GM12878 (cell line): Measurements from ENCODE around the gene CD96. TPM values are rescaled to one million over a fixed set of nuclear protein-coding genes. Genes with fewer than 3 reads are reported as not detected.

ENCODE experiments used
- CBFB ChIP-seq: IDR thresholded peaks from 2 replicates; pipeline ENCODE4 v1.6.1; 2016; ENCODE audit warnings: antibody characterized with exemption, low read depth
- CTCF ChIP-seq, 3 experiments: IDR thresholded peaks in 2 of 3; conservative IDR thresholded peaks in 1 of 3; 2 replicates each; pipeline ENCODE4 v1.5.1; 2011; ENCODE audit warnings: low read depth in 3 of 3, low read length in 3 of 3, mild to moderate bottlenecking in 3 of 3, control low read depth in 2 of 3, moderate library complexity in 2 of 3, inconsistent platforms in 1 of 3, mixed read lengths in 1 of 3; ENCODE audit not compliant: control insufficient read depth in 2 of 3, insufficient read depth in 1 of 3; ENCODE audit errors: extremely low read depth in 1 of 3
- MTA3 ChIP-seq: IDR thresholded peaks from 2 replicates; pipeline ENCODE4 v1.6.1; 2012; ENCODE audit warnings: low read length, inconsistent platforms, borderline replicate concordance
- NFIC ChIP-seq: IDR thresholded peaks from 2 replicates; pipeline ENCODE4 v1.6.1; 2012; ENCODE audit warnings: low read depth, mild to moderate bottlenecking, inconsistent platforms, low read length, moderate library complexity
- POLR2A ChIP-seq: IDR thresholded peaks from 2 replicates; pipeline ENCODE4 v1.6.1; 2011; ENCODE audit warnings: low read depth, mild to moderate bottlenecking, low read length
- SMAD5 ChIP-seq: IDR thresholded peaks from 2 replicates; pipeline ENCODE4 v1.6.1; 2016; ENCODE audit warnings: antibody characterized with exemption, low read depth
- TCF7 ChIP-seq: IDR thresholded peaks from 2 replicates; pipeline ENCODE4 v1.6.1; 2014; ENCODE audit warnings: antibody characterized with exemption, borderline replicate concordance
- YY1 ChIP-seq: IDR thresholded peaks from 2 replicates; pipeline ENCODE4 v1.6.1; 2011; ENCODE audit warnings: low read depth, mild to moderate bottlenecking, low read length
- ZSCAN29 ChIP-seq: fragments of 450-650 bp; IDR thresholded peaks from 2 replicates; pipeline ENCODE4 v1.6.1; 2017; ENCODE audit warnings: mild to moderate bottlenecking, moderate library complexity
- polyA plus RNA-seq, 11 experiments: library from polyadenylated mRNA; depleted of rRNA in 4 of 11; unstranded in 6 of 11; stranded (reverse) in 5 of 11; fragments of >200 nt; fragmentation: Nextera tagmentation in 4 of 11; fragmentation: Illumina TruSeq in 1 of 11; extraction: Ambion mirVana in 4 of 11; extraction: Trizol in 1 of 11; gene quantifications; 1 replicate in 1 of 11; 2 replicates in 10 of 11; pipeline versions ENCODE4 v1.2.1 to v1.2.3, GENCODE V29; 2011 to 2016; ENCODE audit warnings: inconsistent platforms in 2 of 11, missing spikeins in 2 of 11, low read depth in 1 of 11
- total RNA-seq, 4 experiments: library from RNA; depleted of rRNA in 3 of 4; stranded (reverse); fragments of >200 nt in 3 of 4; fragmentation: Illumina TruSeq in 1 of 4; extraction: Trizol in 1 of 4; gene quantifications; 2 replicates each; pipeline versions ENCODE4 v1.2.1 to v1.2.3, GENCODE V29; 2013 to 2021
- TF ChIP-seq, protein P1 (sequence below): fragments of 450-650 bp; IDR thresholded peaks from 2 replicates; pipeline ENCODE4 v1.6.1; 2017; ENCODE audit warnings: mild to moderate bottlenecking
- TF ChIP-seq, protein P2 (sequence below): fragments of 450-650 bp; IDR thresholded peaks from 2 replicates; pipeline ENCODE4 v1.6.1; 2016; ENCODE audit warnings: mild to moderate bottlenecking, moderate library complexity, borderline replicate concordance
- TF ChIP-seq, protein P3 (sequence below): IDR thresholded peaks from 2 replicates; pipeline ENCODE4 v1.6.1; 2012; ENCODE audit warnings: mild to moderate bottlenecking, low read depth, low read length
- TF ChIP-seq, protein P4 (sequence below): fragments of 450-650 bp; IDR thresholded peaks from 2 replicates; pipeline ENCODE4 v1.6.1; 2016; ENCODE audit warnings: mild to moderate bottlenecking

Gene CD96
- total and polyA plus RNA-seq, 10 of the 15 experiments (the other 5 are each of a cell fraction or from before 2014, with no cell fraction given), result 0.13 to 10.1 (median 0.47) TPM

DNA sequence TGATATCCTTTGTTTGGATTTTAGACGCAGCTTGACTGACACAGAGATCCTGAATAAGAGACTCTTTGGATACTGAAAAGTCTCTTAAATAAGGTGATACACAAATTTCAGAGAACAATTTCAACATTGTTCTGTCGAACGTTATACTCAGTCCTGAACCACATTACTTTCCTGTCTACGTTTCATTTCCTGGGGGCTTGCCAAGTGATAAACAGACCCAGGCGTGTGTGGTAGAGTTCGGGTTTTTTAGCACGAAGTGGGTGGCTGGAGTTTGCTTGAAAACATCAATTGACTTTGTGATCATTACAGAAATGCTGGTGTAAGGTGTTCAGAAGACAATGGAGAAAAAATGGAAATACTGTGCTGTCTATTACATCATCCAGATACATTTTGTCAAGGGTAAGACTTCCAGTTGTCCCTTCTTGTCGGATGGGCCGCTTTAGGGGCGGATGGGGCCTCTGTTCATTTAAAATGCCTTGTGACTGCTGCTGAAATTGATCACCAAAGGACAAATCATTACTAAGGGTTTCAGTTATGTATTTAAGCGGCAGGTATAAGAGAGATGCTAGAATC, at the start of gene CD96 (continued):
- TF ChIP-seq, protein P1, sequence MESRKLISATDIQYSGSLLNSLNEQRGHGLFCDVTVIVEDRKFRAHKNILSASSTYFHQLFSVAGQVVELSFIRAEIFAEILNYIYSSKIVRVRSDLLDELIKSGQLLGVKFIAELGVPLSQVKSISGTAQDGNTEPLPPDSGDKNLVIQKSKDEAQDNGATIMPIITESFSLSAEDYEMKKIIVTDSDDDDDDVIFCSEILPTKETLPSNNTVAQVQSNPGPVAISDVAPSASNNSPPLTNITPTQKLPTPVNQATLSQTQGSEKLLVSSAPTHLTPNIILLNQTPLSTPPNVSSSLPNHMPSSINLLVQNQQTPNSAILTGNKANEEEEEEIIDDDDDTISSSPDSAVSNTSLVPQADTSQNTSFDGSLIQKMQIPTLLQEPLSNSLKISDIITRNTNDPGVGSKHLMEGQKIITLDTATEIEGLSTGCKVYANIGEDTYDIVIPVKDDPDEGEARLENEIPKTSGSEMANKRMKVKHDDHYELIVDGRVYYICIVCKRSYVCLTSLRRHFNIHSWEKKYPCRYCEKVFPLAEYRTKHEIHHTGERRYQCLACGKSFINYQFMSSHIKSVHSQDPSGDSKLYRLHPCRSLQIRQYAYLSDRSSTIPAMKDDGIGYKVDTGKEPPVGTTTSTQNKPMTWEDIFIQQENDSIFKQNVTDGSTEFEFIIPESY, result no peak
- TF ChIP-seq YY1 (no peak), TCF7 (no peak), CBFB (no peak), CTCF (IDR thresholded peaks at IDR 0.05 in 2 of 3, conservative IDR thresholded peaks at IDR 0.05 in 1 of 3; ENCODE audit: control insufficient read depth in 2 of 3, extremely low read depth in 1 of 3, insufficient read depth in 1 of 3, low read depth in 3 of 3, low read length in 3 of 3) (no peak), MTA3 (no peak), ZSCAN29 (no peak), POLR2A (no peak), NFIC (peak; percentile 14; the same call in 1 of the 2 replicates), SMAD5 (no peak)
- TF ChIP-seq, protein P2, sequence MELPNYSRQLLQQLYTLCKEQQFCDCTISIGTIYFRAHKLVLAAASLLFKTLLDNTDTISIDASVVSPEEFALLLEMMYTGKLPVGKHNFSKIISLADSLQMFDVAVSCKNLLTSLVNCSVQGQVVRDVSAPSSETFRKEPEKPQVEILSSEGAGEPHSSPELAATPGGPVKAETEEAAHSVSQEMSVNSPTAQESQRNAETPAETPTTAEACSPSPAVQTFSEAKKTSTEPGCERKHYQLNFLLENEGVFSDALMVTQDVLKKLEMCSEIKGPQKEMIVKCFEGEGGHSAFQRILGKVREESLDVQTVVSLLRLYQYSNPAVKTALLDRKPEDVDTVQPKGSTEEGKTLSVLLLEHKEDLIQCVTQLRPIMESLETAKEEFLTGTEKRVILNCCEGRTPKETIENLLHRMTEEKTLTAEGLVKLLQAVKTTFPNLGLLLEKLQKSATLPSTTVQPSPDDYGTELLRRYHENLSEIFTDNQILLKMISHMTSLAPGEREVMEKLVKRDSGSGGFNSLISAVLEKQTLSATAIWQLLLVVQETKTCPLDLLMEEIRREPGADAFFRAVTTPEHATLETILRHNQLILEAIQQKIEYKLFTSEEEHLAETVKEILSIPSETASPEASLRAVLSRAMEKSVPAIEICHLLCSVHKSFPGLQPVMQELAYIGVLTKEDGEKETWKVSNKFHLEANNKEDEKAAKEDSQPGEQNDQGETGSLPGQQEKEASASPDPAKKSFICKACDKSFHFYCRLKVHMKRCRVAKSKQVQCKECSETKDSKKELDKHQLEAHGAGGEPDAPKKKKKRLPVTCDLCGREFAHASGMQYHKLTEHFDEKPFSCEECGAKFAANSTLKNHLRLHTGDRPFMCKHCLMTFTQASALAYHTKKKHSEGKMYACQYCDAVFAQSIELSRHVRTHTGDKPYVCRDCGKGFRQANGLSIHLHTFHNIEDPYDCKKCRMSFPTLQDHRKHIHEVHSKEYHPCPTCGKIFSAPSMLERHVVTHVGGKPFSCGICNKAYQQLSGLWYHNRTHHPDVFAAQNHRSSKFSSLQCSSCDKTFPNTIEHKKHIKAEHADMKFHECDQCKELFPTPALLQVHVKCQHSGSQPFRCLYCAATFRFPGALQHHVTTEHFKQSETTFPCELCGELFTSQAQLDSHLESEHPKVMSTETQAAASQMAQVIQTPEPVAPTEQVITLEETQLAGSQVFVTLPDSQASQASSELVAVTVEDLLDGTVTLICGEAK, result no peak
- TF ChIP-seq, protein P3, sequence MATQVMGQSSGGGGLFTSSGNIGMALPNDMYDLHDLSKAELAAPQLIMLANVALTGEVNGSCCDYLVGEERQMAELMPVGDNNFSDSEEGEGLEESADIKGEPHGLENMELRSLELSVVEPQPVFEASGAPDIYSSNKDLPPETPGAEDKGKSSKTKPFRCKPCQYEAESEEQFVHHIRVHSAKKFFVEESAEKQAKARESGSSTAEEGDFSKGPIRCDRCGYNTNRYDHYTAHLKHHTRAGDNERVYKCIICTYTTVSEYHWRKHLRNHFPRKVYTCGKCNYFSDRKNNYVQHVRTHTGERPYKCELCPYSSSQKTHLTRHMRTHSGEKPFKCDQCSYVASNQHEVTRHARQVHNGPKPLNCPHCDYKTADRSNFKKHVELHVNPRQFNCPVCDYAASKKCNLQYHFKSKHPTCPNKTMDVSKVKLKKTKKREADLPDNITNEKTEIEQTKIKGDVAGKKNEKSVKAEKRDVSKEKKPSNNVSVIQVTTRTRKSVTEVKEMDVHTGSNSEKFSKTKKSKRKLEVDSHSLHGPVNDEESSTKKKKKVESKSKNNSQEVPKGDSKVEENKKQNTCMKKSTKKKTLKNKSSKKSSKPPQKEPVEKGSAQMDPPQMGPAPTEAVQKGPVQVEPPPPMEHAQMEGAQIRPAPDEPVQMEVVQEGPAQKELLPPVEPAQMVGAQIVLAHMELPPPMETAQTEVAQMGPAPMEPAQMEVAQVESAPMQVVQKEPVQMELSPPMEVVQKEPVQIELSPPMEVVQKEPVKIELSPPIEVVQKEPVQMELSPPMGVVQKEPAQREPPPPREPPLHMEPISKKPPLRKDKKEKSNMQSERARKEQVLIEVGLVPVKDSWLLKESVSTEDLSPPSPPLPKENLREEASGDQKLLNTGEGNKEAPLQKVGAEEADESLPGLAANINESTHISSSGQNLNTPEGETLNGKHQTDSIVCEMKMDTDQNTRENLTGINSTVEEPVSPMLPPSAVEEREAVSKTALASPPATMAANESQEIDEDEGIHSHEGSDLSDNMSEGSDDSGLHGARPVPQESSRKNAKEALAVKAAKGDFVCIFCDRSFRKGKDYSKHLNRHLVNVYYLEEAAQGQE, result no peak
- TF ChIP-seq, protein P4, sequence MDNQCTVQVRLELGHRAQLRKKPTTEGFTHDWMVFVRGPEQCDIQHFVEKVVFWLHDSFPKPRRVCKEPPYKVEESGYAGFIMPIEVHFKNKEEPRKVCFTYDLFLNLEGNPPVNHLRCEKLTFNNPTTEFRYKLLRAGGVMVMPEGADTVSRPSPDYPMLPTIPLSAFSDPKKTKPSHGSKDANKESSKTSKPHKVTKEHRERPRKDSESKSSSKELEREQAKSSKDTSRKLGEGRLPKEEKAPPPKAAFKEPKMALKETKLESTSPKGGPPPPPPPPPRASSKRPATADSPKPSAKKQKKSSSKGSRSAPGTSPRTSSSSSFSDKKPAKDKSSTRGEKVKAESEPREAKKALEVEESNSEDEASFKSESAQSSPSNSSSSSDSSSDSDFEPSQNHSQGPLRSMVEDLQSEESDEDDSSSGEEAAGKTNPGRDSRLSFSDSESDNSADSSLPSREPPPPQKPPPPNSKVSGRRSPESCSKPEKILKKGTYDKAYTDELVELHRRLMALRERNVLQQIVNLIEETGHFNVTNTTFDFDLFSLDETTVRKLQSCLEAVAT, result 0 out of 2 replicates have a peak, but pooled peaks have one; percentile 25
